H9 (cell line): Measurements from ENCODE around the gene SECISBP2. TPM values are rescaled to one million over a fixed set of nuclear protein-coding genes. Genes with fewer than 3 reads are reported as not detected.

Experiments used
- DNase-seq: peaks from one replicate; pipeline ENCODE4 v3.0.0-alpha.2; 2017
- H2AFZ ChIP-seq: one replicate; pipeline ENCODE4 v1.6.1; 2013; ENCODE audit warnings: mild to moderate bottlenecking, low read length, control low read depth, moderate library complexity
- H2AK5ac ChIP-seq: 2 replicates; pipeline ENCODE4 v1.6.1; 2013; ENCODE audit warnings: low read length, control low read depth, mixed read lengths; ENCODE audit not compliant: insufficient read length
- H2BK120ac ChIP-seq: one replicate; pipeline ENCODE4 v1.6.1; 2013; ENCODE audit warnings: low read depth, mild to moderate bottlenecking, low read length, control low read depth, inconsistent platforms; ENCODE audit not compliant: poor library complexity, severe bottlenecking
- H2BK12ac ChIP-seq: 2 replicates; pipeline ENCODE4 v1.6.1; 2013; ENCODE audit warnings: low read length, control low read depth, mixed read lengths, low read depth; ENCODE audit not compliant: insufficient read length
- H2BK15ac ChIP-seq: 2 replicates; pipeline ENCODE4 v1.6.1; 2013; ENCODE audit warnings: low read depth, low read length, control low read depth
- H2BK20ac ChIP-seq: one replicate; pipeline ENCODE4 v1.6.1; 2013; ENCODE audit warnings: low read depth, mild to moderate bottlenecking, low read length, control low read depth, inconsistent platforms; ENCODE audit not compliant: poor library complexity, severe bottlenecking
- H2BK5ac ChIP-seq: 2 replicates; pipeline ENCODE4 v1.6.1; 2013; ENCODE audit warnings: low read length, control low read depth, mixed read lengths; ENCODE audit not compliant: insufficient read length
- H3K14ac ChIP-seq: 2 replicates; pipeline ENCODE4 v1.6.1; 2013; ENCODE audit warnings: low read length, control low read depth; ENCODE audit not compliant: insufficient read depth
- H3K18ac ChIP-seq: 2 replicates; pipeline ENCODE4 v1.6.1; 2013; ENCODE audit warnings: low read depth, mild to moderate bottlenecking, mixed read lengths, low read length, control low read depth; ENCODE audit not compliant: insufficient read length
- H3K23ac ChIP-seq: 2 replicates; pipeline ENCODE4 v1.6.1; 2013; ENCODE audit warnings: low read length, control low read depth, mixed read lengths, low read depth; ENCODE audit not compliant: insufficient read length
- H3K23me2 ChIP-seq: 2 replicates; pipeline ENCODE4 v1.6.1; 2013; ENCODE audit warnings: low read depth, mild to moderate bottlenecking, mixed read lengths, low read length, control low read depth; ENCODE audit not compliant: insufficient read length, poor library complexity, severe bottlenecking
- H3K27ac ChIP-seq: 2 replicates; pipeline ENCODE4 v1.5.1; 2013; ENCODE audit warnings: low read length, control low read depth, mixed read lengths, low read depth; ENCODE audit not compliant: insufficient read length
- H3K27me3 ChIP-seq: 2 replicates; pipeline ENCODE4 v1.6.1; 2013; ENCODE audit warnings: low read length, control low read depth, inconsistent platforms; ENCODE audit not compliant: insufficient read depth
- H3K4ac ChIP-seq: 2 replicates; pipeline ENCODE4 v1.6.1; 2013; ENCODE audit warnings: low read depth, mild to moderate bottlenecking, control low read depth, inconsistent platforms, low read length, moderate library complexity
- H3K4me1 ChIP-seq: 2 replicates; pipeline ENCODE4 v1.6.1; 2013; ENCODE audit warnings: low read length, control low read depth, inconsistent platforms; ENCODE audit not compliant: insufficient read depth
- H3K4me2 ChIP-seq: 2 replicates; pipeline ENCODE4 v1.6.1; 2013; ENCODE audit warnings: low read length, control low read depth, mixed read lengths; ENCODE audit not compliant: insufficient read length, insufficient read depth
- H3K56ac ChIP-seq: 2 replicates; pipeline ENCODE4 v1.6.1; 2013; ENCODE audit warnings: low read depth, mild to moderate bottlenecking, mixed read lengths, low read length, control low read depth; ENCODE audit not compliant: insufficient read length
- H3K79me1 ChIP-seq: 2 replicates; pipeline ENCODE4 v1.6.1; 2013; ENCODE audit warnings: low read depth, mild to moderate bottlenecking, moderate library complexity, low read length, control low read depth, inconsistent platforms; ENCODE audit not compliant: insufficient read depth, poor library complexity, severe bottlenecking
- H3K79me2 ChIP-seq: 2 replicates; pipeline ENCODE4 v1.6.1; 2013; ENCODE audit warnings: low read length, control low read depth, inconsistent platforms; ENCODE audit not compliant: insufficient read depth
- H3K9ac ChIP-seq: 2 replicates; pipeline ENCODE4 v1.6.1; 2013; ENCODE audit warnings: low read length, control low read depth, mixed read lengths; ENCODE audit not compliant: insufficient read length; ENCODE audit errors: extremely low read depth
- H3K9me3 ChIP-seq: one replicate; pipeline ENCODE4 v1.6.1; 2013; ENCODE audit warnings: low read depth, low read length, inconsistent platforms; ENCODE audit not compliant: control insufficient read depth
- H3T11ph ChIP-seq: one replicate; pipeline ENCODE4 v1.6.1; 2013; ENCODE audit warnings: mild to moderate bottlenecking, low read length, control low read depth, inconsistent platforms
- H4K20me1 ChIP-seq: one replicate; pipeline ENCODE4 v1.6.1; 2013; ENCODE audit not compliant: control insufficient read depth, insufficient read length, insufficient read depth
- H4K5ac ChIP-seq: 2 replicates; pipeline ENCODE4 v1.6.1; 2013; ENCODE audit warnings: low read depth, mild to moderate bottlenecking, mixed read lengths, low read length, control low read depth; ENCODE audit not compliant: insufficient read length
- H4K8ac ChIP-seq: replicated peaks from 2 replicates; pipeline ENCODE4 v1.6.1; 2013; ENCODE audit warnings: low read length, control low read depth, mixed read lengths, low read depth; ENCODE audit not compliant: insufficient read length
- H4K91ac ChIP-seq: 2 replicates; pipeline ENCODE4 v1.6.1; 2013; ENCODE audit warnings: low read depth, mild to moderate bottlenecking, moderate library complexity, mixed read lengths, low read length, control low read depth; ENCODE audit not compliant: insufficient read length
- H3K27ac Mint-ChIP-seq, 3 experiments: 2 replicates in 2 of 3; 3 replicates in 1 of 3; pipeline ENCODE4 v1.8.0; 2020 to 2021; ENCODE audit warnings: mixed read lengths in 3 of 3, mild to moderate bottlenecking in 1 of 3, moderate library complexity in 1 of 3
- H3K27me3 Mint-ChIP-seq: 2 replicates; pipeline ENCODE4 v1.8.0; 2021; ENCODE audit warnings: low read depth, mild to moderate bottlenecking, moderate library complexity, mixed read lengths
- H3K36me3 Mint-ChIP-seq, 3 experiments: 2 replicates in 2 of 3; 3 replicates in 1 of 3; pipeline ENCODE4 v1.8.0; 2020 to 2021; ENCODE audit warnings: low read depth in 3 of 3, mixed read lengths in 3 of 3; ENCODE audit not compliant: insufficient read depth in 1 of 3
- H3K4me1 Mint-ChIP-seq, 2 experiments: 2 replicates each; pipeline ENCODE4 v1.8.0; 2020; ENCODE audit warnings: mixed read lengths in 2 of 2
- H3K4me3 Mint-ChIP-seq, 2 experiments: 2 replicates in 1 of 2; 3 replicates in 1 of 2; pipeline ENCODE4 v1.8.0; 2020 to 2021; ENCODE audit warnings: mild to moderate bottlenecking in 2 of 2, mixed read lengths in 2 of 2, moderate library complexity in 1 of 2
- H3K9me3 Mint-ChIP-seq, 2 experiments: 2 replicates in 1 of 2; 3 replicates in 1 of 2; pipeline ENCODE4 v1.8.0; 2020; ENCODE audit warnings: mild to moderate bottlenecking in 2 of 2, mixed read lengths in 2 of 2, moderate library complexity in 1 of 2
- WGBS: extraction: QIAGEN DNeasy Blood & Tissue Kit; methylation state at CpG from one replicate; pipeline ENCODE4 v1.1.7; 2013; ENCODE audit warnings: missing lambda C conversion rate, low lambda C conversion rate, mixed read lengths; ENCODE audit not compliant: insufficient read length; ENCODE audit errors: extremely low coverage; 5-methylcytosine and 5-hydroxymethylcytosine counted together
- total RNA-seq: library from RNA; stranded (reverse); gene quantifications from 2 replicates; pipeline ENCODE4 v1.2.1, GENCODE V29; 2021
- TF ChIP-seq, protein P1 (sequence below): fragments of 200-600 bp; sonication (generic); conservative IDR thresholded peaks from 3 replicates; pipeline ENCODE4 v1.8.0; 2021; ENCODE audit warnings: antibody characterized with exemption, mild to moderate bottlenecking

The SECISBP2 gene
- total RNA-seq, 1 experiment from 2014 or later = 62.7 TPM

DNA sequence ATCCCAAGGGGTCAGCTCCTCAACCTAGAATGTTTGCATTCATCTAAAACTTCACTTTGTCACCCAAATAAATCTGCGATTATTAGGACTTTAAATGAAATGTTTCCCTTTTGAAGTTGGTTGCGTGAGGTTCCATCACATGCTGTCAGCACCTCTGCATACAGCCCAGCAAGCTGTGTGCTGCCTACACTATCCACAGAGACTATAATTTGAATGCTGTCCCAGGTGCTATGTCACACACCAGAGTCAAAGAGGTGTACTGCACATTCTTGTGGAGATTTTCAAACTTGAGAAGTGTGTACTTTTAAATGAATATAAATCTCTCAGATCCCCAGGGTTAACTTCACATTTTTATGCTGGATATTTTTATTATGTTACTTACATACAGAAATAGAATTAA, 26.6 kb upstream of the SECISBP2 start:
- no peak overlapping the region for H3K4ac ChIP-seq
- H3K9ac ChIP-seq = no peak overlapping the region
- H3K9me3 ChIP-seq = peaks cover 6% of the 10 kb centered on the region
- no peaks in the 10 kb centered on the region for H3K79me2 ChIP-seq
- H2BK15ac ChIP-seq = no peak overlapping the region
- no peak overlapping the region for H2BK120ac ChIP-seq
- no peaks in the 10 kb centered on the region for H3K4me1 ChIP-seq
- no peak overlapping the region for H4K8ac ChIP-seq
- no peak overlapping the region for H4K91ac ChIP-seq
- no peak overlapping the region for H3K18ac ChIP-seq
- H3K23ac ChIP-seq = no peak overlapping the region
- H3K27ac ChIP-seq = no peak overlapping the region
- Mint-ChIP-seq H3K9me3 (peaks cover 18 to 21% of the 10 kb centered on the region in 2 experiments), H3K4me1 (peaks cover 10% of the 10 kb centered on the region in 2 experiments), H3K27me3 (no peaks in the 10 kb centered on the region), H3K4me3 (no peak overlapping the region), H3K36me3 (peaks cover 4 to 20% (median 7%) of the 10 kb centered on the region in 3 experiments), H3K27ac (no peak overlapping the region)
- no peak overlapping the region for H2BK20ac ChIP-seq
- no peak overlapping the region for H3T11ph ChIP-seq
- no peak overlapping the region for H4K5ac ChIP-seq
- DNase-seq = no peak
- no CpG with 5 or more reads among the region's 2 CpGs for WGBS
- no peaks in the 10 kb centered on the region for H3K27me3 ChIP-seq
- H3K56ac ChIP-seq = no peak overlapping the region
- H3K14ac ChIP-seq = no peak overlapping the region
- TF ChIP-seq, protein P1, sequence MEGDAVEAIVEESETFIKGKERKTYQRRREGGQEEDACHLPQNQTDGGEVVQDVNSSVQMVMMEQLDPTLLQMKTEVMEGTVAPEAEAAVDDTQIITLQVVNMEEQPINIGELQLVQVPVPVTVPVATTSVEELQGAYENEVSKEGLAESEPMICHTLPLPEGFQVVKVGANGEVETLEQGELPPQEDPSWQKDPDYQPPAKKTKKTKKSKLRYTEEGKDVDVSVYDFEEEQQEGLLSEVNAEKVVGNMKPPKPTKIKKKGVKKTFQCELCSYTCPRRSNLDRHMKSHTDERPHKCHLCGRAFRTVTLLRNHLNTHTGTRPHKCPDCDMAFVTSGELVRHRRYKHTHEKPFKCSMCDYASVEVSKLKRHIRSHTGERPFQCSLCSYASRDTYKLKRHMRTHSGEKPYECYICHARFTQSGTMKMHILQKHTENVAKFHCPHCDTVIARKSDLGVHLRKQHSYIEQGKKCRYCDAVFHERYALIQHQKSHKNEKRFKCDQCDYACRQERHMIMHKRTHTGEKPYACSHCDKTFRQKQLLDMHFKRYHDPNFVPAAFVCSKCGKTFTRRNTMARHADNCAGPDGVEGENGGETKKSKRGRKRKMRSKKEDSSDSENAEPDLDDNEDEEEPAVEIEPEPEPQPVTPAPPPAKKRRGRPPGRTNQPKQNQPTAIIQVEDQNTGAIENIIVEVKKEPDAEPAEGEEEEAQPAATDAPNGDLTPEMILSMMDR = no peak
- no peak overlapping the region for H2AK5ac ChIP-seq
- no peaks in the 10 kb centered on the region for H3K79me1 ChIP-seq
- H2BK12ac ChIP-seq = no peak overlapping the region
- no peak overlapping the region for H3K4me2 ChIP-seq
- no peaks in the 10 kb centered on the region for H3K23me2 ChIP-seq
- H2BK5ac ChIP-seq = no peak overlapping the region
- H4K20me1 ChIP-seq = no peaks in the 10 kb centered on the region
- H2AFZ ChIP-seq = no peak overlapping the region
